Smooth muscle cell (in vitro differentiated cells): ENCODE results near the gene DVL3. TPM values are rescaled to one million over a fixed set of nuclear protein-coding genes. Genes with fewer than 3 reads are reported as not detected.

ENCODE experiments used
- DNase-seq: peaks from one replicate; lab custom pipeline; 2025; ENCODE audit not compliant: unreplicated experiment; lab: John Stamatoyannopoulos, UW
- H2AFZ ChIP-seq: fragments of 200-600 bp; sonication (generic); 2 replicates; pipeline ENCODE4 v1.6.0; 2016; ENCODE audit warnings: antibody characterized with exemption, low read depth, mild to moderate bottlenecking
- H3F3A ChIP-seq: fragments of 200-600 bp; sonication (generic); 2 replicates; pipeline ENCODE4 v1.6.0; 2017; ENCODE audit warnings: antibody characterized with exemption, low read depth
- H3K27ac ChIP-seq: fragments of 200-600 bp; sonication (generic); 2 replicates; pipeline ENCODE4 v1.5.1; 2016; ENCODE audit warnings: low read depth, mild to moderate bottlenecking
- H3K27me3 ChIP-seq: fragments of 200-600 bp; sonication (generic); 2 replicates; pipeline ENCODE4 v1.6.1; 2016; ENCODE audit warnings: low read depth, mild to moderate bottlenecking
- H3K36me3 ChIP-seq: fragments of 200-600 bp; sonication (generic); 2 replicates; pipeline ENCODE4 v1.5.1; 2016; ENCODE audit warnings: low read depth
- H3K4me1 ChIP-seq: fragments of 200-600 bp; sonication (generic); 2 replicates; pipeline ENCODE4 v1.5.1; 2016; ENCODE audit warnings: low read depth
- H3K4me2 ChIP-seq: fragments of 200-600 bp; sonication (generic); 2 replicates; pipeline ENCODE4 v1.6.0; 2016; ENCODE audit warnings: mild to moderate bottlenecking
- H3K4me3 ChIP-seq: fragments of 200-600 bp; sonication (generic); 2 replicates; pipeline ENCODE4 v1.5.1; 2016; ENCODE audit warnings: mild to moderate bottlenecking
- H3K79me2 ChIP-seq: fragments of 200-600 bp; sonication (generic); 2 replicates; pipeline ENCODE4 v1.6.0; 2016; ENCODE audit warnings: low read depth, mild to moderate bottlenecking
- H3K9ac ChIP-seq: fragments of 200-600 bp; sonication (generic); 2 replicates; pipeline ENCODE4 v1.6.0; 2016; ENCODE audit warnings: low read depth
- H3K9me3 ChIP-seq: fragments of 200-600 bp; sonication (generic); replicated peaks from 2 replicates; pipeline ENCODE4 v1.5.1; 2016; ENCODE audit warnings: low read depth
- H4K20me1 ChIP-seq: fragments of 200-600 bp; sonication (generic); 2 replicates; pipeline ENCODE4 v1.6.0; 2016; ENCODE audit warnings: low read depth
- CTCF ChIP-seq: fragments of 200-600 bp; sonication (generic); IDR thresholded peaks from 2 replicates; pipeline ENCODE4 v1.5.1; 2017; ENCODE audit warnings: borderline replicate concordance, mild to moderate bottlenecking, antibody characterized with exemption; ENCODE audit not compliant: insufficient read depth, poor library complexity, severe bottlenecking
- WGBS: methylation state at CpG from one replicate; pipeline ENCODE4 v1.1.7; 2016; ENCODE audit warnings: low lambda C conversion rate; 5-methylcytosine and 5-hydroxymethylcytosine counted together
- polyA plus RNA-seq: library from polyadenylated mRNA; unstranded; fragments of >200 nt; fragmentation: Nextera tagmentation; extraction: Ambion mirVana; gene quantifications from 2 replicates; pipeline ENCODE4 v1.2.1, GENCODE V29; 2016
- total RNA-seq: library from RNA; depleted of rRNA; stranded (reverse); fragments of >200 nt; gene quantifications from 2 replicates; pipeline ENCODE4 v1.2.3, GENCODE V29; 2014

DVL3 gene
- total and polyA plus RNA-seq, 2 experiments from 2014 or later: 42.5 to 87.7 TPM

GRCh38 chr3:184218814-184219213, 63.6 kb downstream of the DVL3 start:
- no peak overlapping the region for H3K4me3 ChIP-seq
- H3K4me2 ChIP-seq: no peak overlapping the region
- H3K9ac ChIP-seq: no peak overlapping the region
- no peaks in the 10 kb centered on the region for H3F3A ChIP-seq
- TF ChIP-seq CTCF: no peak
- no peaks in the 10 kb centered on the region for H3K36me3 ChIP-seq
- H4K20me1 ChIP-seq: no peaks in the 10 kb centered on the region
- no peak overlapping the region for H2AFZ ChIP-seq
- no peaks in the 10 kb centered on the region for H3K9me3 ChIP-seq
- no peaks in the 10 kb centered on the region for H3K27me3 ChIP-seq
- 74% methylated on average over 4 of the region's 4 CpGs for WGBS
- no peaks in the 10 kb centered on the region for H3K79me2 ChIP-seq
- no peak for DNase-seq
- H3K4me1 ChIP-seq: no peaks in the 10 kb centered on the region
- no peak overlapping the region for H3K27ac ChIP-seq

- WGBS: 75% methylated on average over 3 of the region's 3 CpGs
- Histone ChIP-seq H3K4me2 (no peak overlapping the region), H3F3A (no peaks in the 10 kb centered on the region)
These were observed 67.3 kb downstream of the DVL3 start for GRCh38 chr3:184222521-184222920.

More at GRCh38 chr3:184222521-184222920, 67.3 kb downstream of the DVL3 start:
- no peaks in the 10 kb centered on the region for H3K4me1 ChIP-seq
- H3K27ac ChIP-seq: no peak overlapping the region
- no peak overlapping the region for H3K4me3 ChIP-seq
- no peak overlapping the region for H3K9ac ChIP-seq
- no peaks in the 10 kb centered on the region for H3K9me3 ChIP-seq
- no peaks in the 10 kb centered on the region for H3K36me3 ChIP-seq
- no peak for DNase-seq
- H4K20me1 ChIP-seq: no peaks in the 10 kb centered on the region
- H2AFZ ChIP-seq: no peak overlapping the region
- H3K27me3 ChIP-seq: peaks cover 25% of the 10 kb centered on the region
- no peak for TF ChIP-seq CTCF
- no peaks in the 10 kb centered on the region for H3K79me2 ChIP-seq

Other genes starting within 250 kb of the DVL3 start
- 20.0 and 24.8 TPM in 2 replicates for gene ABCC5, start 137.5 kb upstream of the DVL3 start, total RNA-seq
- gene ABCC5, start 137.5 kb upstream of the DVL3 start, polyA plus RNA-seq: 18.2 and 18.5 TPM in 2 replicates
- gene HTR3D, start 123.6 kb upstream of the DVL3 start, total RNA-seq: not detected in 2 replicates
- gene HTR3D, start 123.6 kb upstream of the DVL3 start, polyA plus RNA-seq: not detected in 2 replicates
- gene HTR3C, start 102.3 kb upstream of the DVL3 start, total RNA-seq: not detected in 2 replicates
- gene HTR3C, start 102.3 kb upstream of the DVL3 start, polyA plus RNA-seq: not detected in 2 replicates
- gene HTR3E, start 58.3 kb upstream of the DVL3 start, total RNA-seq: not detected in 2 replicates
- not detected in 2 replicates for gene HTR3E, start 58.3 kb upstream of the DVL3 start, polyA plus RNA-seq
- 23.5 and 25.3 TPM in 2 replicates for gene EIF2B5, start 20.0 kb upstream of the DVL3 start, total RNA-seq
- 32.3 and 50.4 TPM in 2 replicates for gene EIF2B5, start 20.0 kb upstream of the DVL3 start, polyA plus RNA-seq
- 444 and 464 TPM in 2 replicates for gene AP2M1, start 19.5 kb downstream of the DVL3 start, total RNA-seq
- gene AP2M1, start 19.5 kb downstream of the DVL3 start, polyA plus RNA-seq: 772 and 784 TPM in 2 replicates
- 34.6 and 40.4 TPM in 2 replicates for gene ABCF3, start 30.8 kb downstream of the DVL3 start, total RNA-seq
- 46.3 and 69.1 TPM in 2 replicates for gene ABCF3, start 30.8 kb downstream of the DVL3 start, polyA plus RNA-seq
- not detected in 2 replicates for gene VWA5B2, start 74.2 kb downstream of the DVL3 start, total RNA-seq
- 0.70 TPM in 1 of 2 replicates, not detected in the other for gene VWA5B2, start 74.2 kb downstream of the DVL3 start, polyA plus RNA-seq
- 48.8 and 95.2 TPM in 2 replicates for gene ALG3, start 93.6 kb downstream of the DVL3 start, total RNA-seq
- gene ALG3, start 93.6 kb downstream of the DVL3 start, polyA plus RNA-seq: 91.2 and 96.7 TPM in 2 replicates
- 4.1 and 4.7 TPM in 2 replicates for gene EEF1AKMT4, start 94.3 kb downstream of the DVL3 start, total RNA-seq
- 5.8 and 9.1 TPM in 2 replicates for gene EEF1AKMT4, start 94.3 kb downstream of the DVL3 start, polyA plus RNA-seq
- gene CAMK2N2, start 106.2 kb downstream of the DVL3 start, total RNA-seq: not detected in 2 replicates
- gene CAMK2N2, start 106.2 kb downstream of the DVL3 start, polyA plus RNA-seq: 0.18 TPM in 1 of 2 replicates, not detected in the other
- not detected in 2 replicates for gene ECE2, start 120.6 kb downstream of the DVL3 start, total RNA-seq
- gene ECE2, start 120.6 kb downstream of the DVL3 start, polyA plus RNA-seq: not detected in 2 replicates
- 303 and 315 TPM in 2 replicates for gene PSMD2, start 143.9 kb downstream of the DVL3 start, total RNA-seq
- gene PSMD2, start 143.9 kb downstream of the DVL3 start, polyA plus RNA-seq: 356 and 400 TPM in 2 replicates
- gene EIF4G1, start 159.2 kb downstream of the DVL3 start, total RNA-seq: 148 and 198 TPM in 2 replicates
- 171 and 213 TPM in 2 replicates for gene EIF4G1, start 159.2 kb downstream of the DVL3 start, polyA plus RNA-seq
- 13.6 and 20.2 TPM in 2 replicates for gene FAM131A, start 182.2 kb downstream of the DVL3 start, total RNA-seq
- 15.3 and 15.8 TPM in 2 replicates for gene FAM131A, start 182.2 kb downstream of the DVL3 start, polyA plus RNA-seq
- 2.3 and 4.1 TPM in 2 replicates for gene CLCN2, start 206.2 kb downstream of the DVL3 start, total RNA-seq
- 4.5 and 6.5 TPM in 2 replicates for gene CLCN2, start 206.2 kb downstream of the DVL3 start, polyA plus RNA-seq
- gene POLR2H, start 206.3 kb downstream of the DVL3 start, total RNA-seq: 87.0 and 154 TPM in 2 replicates
- 64.6 and 77.9 TPM in 2 replicates for gene POLR2H, start 206.3 kb downstream of the DVL3 start, polyA plus RNA-seq
- gene THPO, start 222.8 kb downstream of the DVL3 start, total RNA-seq: 0.22 TPM in 1 of 2 replicates, not detected in the other
- gene THPO, start 222.8 kb downstream of the DVL3 start, polyA plus RNA-seq: 0.45 TPM in 1 of 2 replicates, not detected in the other
- gene CHRD, start 224.7 kb downstream of the DVL3 start, total RNA-seq: 1.5 and 7.1 TPM in 2 replicates
- gene CHRD, start 224.7 kb downstream of the DVL3 start, polyA plus RNA-seq: 2.5 and 4.9 TPM in 2 replicates